HG03159 (cell line): ENCODE measurements around the gene TNFSF9.
"Not testable (repeated sequence)": the region's sequence is repeated elsewhere in the genome, so short reads cannot be mapped to it uniquely, and the experiment has no call there.

ENCODE experiments used
- ATAC-seq: cut with Tn5 transposase; IDR thresholded peaks from one replicate; pipeline ENCODE4 v1.9.1; 2021; ENCODE audit warnings: mild to moderate bottlenecking, moderate library complexity; ENCODE audit not compliant: unreplicated experiment

The TNFSF9 gene

GRCh38 chr19:6508028-6508771, 22.6 kb upstream of the TNFSF9 start:
- not testable (repeated sequence) for ATAC-seq

- ATAC-seq = no peak
These were observed 21.5 kb upstream of the TNFSF9 start for GRCh38 chr19:6509118-6509971.

- no peak for ATAC-seq
These were observed 20.2 kb upstream of the TNFSF9 start for GRCh38 chr19:6510618-6511017.

- no peak for ATAC-seq
These were observed 16.7 kb upstream of the TNFSF9 start for GRCh38 chr19:6514089-6514488.

- ATAC-seq = no peak
These were observed 15.8 kb upstream of the TNFSF9 start for GRCh38 chr19:6514926-6515544.

- ATAC-seq = no peak
These were observed 14.7 kb upstream of the TNFSF9 start for GRCh38 chr19:6516018-6516658.

GRCh38 chr19:6516659-6517291, 14.1 kb upstream of the TNFSF9 start:
- peak; percentile 52 for ATAC-seq

- ATAC-seq = no peak
These were observed 12.5 kb upstream of the TNFSF9 start for GRCh38 chr19:6518145-6518911.

GRCh38 chr19:6519289-6519688, 11.5 kb upstream of the TNFSF9 start:
- no peak for ATAC-seq

GRCh38 chr19:6521718-6522646, 8.8 kb upstream of the TNFSF9 start:
- ATAC-seq = peak; percentile 50

GRCh38 chr19:6522712-6523111, 8.1 kb upstream of the TNFSF9 start:
- ATAC-seq = no peak

GRCh38 chr19:6524311-6524710, 6.5 kb upstream of the TNFSF9 start:
- no peak for ATAC-seq

- peak; percentile 51 for ATAC-seq
These were observed 2.8 kb upstream of the TNFSF9 start for GRCh38 chr19:6527893-6528543.

- no peak for ATAC-seq
These were observed 2.2 kb upstream of the TNFSF9 start for GRCh38 chr19:6528544-6529121.

- ATAC-seq = no peak
These were observed 1.5 kb upstream of the TNFSF9 start for GRCh38 chr19:6529351-6529750.

- no peak for ATAC-seq
These were observed 865 bp upstream of the TNFSF9 start for GRCh38 chr19:6529937-6530385.

- ATAC-seq = no peak
These were observed 533 bp downstream of the TNFSF9 start for GRCh38 chr19:6531163-6531955.
